GM23338 (cell line): Measurements from ENCODE around the gene ARL6IP5.

ENCODE experiments used
- CREB1 ChIP-seq: fragments of 250-450 bp; sonication (Bioruptor Pico); IDR thresholded peaks from 2 replicates; pipeline ENCODE4 v1.5.0; 2020; ENCODE audit warnings: low read depth, mild to moderate bottlenecking, moderate library complexity
- CTCF ChIP-seq, 2 experiments: fragments of 200-600 bp in 1 of 2; sonication (generic) in 1 of 2; conservative IDR thresholded peaks; 2 replicates each; pipeline versions ENCODE4 v1.5.1 to v1.6.1; 2016 to 2017; ENCODE audit warnings: antibody characterized with exemption in 2 of 2, low read depth in 2 of 2, mild to moderate bottlenecking in 2 of 2, moderate library complexity in 1 of 2
- ETS1 ChIP-seq: IDR thresholded peaks from 2 replicates; pipeline ENCODE4 v1.6.1; 2016; ENCODE audit warnings: antibody characterized with exemption
- EZH2 ChIP-seq: fragments of 200-600 bp; sonication (generic); IDR thresholded peaks from one replicate; pipeline ENCODE4 v1.8.0; 2017; ENCODE audit warnings: antibody characterized with exemption, mild to moderate bottlenecking, low read depth; ENCODE audit not compliant: unreplicated experiment
- EZH2phosphoT487 ChIP-seq: fragments of 200-600 bp; sonication (generic); IDR thresholded peaks from one replicate; pipeline ENCODE4 v1.8.1; 2018; ENCODE audit warnings: antibody characterized with exemption; ENCODE audit not compliant: unreplicated experiment
- POLR2AphosphoS5 ChIP-seq: IDR thresholded peaks from 2 replicates; pipeline ENCODE4 v1.6.1; 2016; ENCODE audit warnings: antibody characterized with exemption, low read depth
- ZNF114 ChIP-seq: fragments of 250-450 bp; sonication (Bioruptor Pico); IDR thresholded peaks from 2 replicates; pipeline ENCODE4 v1.5.0; 2020; ENCODE audit warnings: mild to moderate bottlenecking, moderate library complexity
- ZNF331 ChIP-seq: fragments of 250-450 bp; sonication (Bioruptor Pico); IDR thresholded peaks from 2 replicates; pipeline ENCODE4 v1.5.0; 2020; ENCODE audit warnings: low read depth, mild to moderate bottlenecking, moderate library complexity

GRCh38 chr3:69092030-69092516, 7.3 kb downstream of the ARL6IP5 start:
- TF ChIP-seq EZH2 (no peak), CTCF (conservative IDR thresholded peaks at IDR 0.05; ENCODE audit: low read depth in 2 of 2) (no peak), CREB1 (CRISPR knock-in tag) (no peak), EZH2phosphoT487 (no peak), ZNF331 (CRISPR knock-in tag) (no peak), POLR2AphosphoS5 (no peak), ZNF114 (CRISPR knock-in tag) (no peak), ETS1 (no peak)
